GDM1 (cell line): ENCODE results near the gene PRUNE2.

Experiments
- DNase-seq: peaks from one replicate; lab custom pipeline; 2025; lab: John Stamatoyannopoulos, UW

PRUNE2 gene

DNA sequence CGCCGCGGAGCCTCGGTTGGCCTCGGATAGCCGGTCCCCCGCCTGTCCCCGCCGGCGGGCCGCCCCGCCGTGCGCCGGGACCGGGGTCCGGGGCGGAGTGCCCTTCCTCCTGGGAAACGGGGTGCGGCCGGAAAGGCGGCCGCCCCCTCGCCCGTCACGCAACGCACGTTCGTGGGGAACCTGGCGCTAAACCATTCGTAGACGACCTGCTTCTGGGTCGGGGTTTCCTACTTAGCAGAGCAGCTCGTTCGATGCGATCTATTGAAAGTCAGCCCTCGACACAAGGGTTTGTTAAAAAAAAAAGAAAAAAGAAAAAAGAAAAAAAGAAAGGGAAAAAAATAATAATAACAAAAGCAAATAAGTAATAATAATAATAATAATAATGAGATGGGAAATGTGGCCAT is 334.2 kb downstream of the PRUNE2 start:
- DNase-seq, result no peak

DNA sequence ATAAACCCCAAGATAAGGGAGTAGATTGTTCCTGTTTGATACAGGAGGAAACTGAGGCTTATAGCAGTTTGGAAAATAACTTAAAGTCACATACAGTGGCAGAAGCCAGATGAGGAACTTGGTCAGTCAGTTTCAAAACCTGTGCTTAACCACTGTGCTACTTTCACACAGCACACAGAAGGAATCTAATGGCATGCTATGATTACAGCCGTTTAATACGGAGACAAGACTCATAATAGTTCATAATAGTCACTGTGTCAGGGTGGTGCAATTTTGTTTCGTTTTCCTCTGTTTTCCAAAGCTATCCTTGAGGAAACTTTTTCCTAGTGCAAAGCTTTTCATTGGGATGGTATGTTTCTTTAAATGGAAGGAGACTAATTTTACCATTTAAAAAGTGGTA is 334.6 kb downstream of the PRUNE2 start:
- DNase-seq, result no peak

DNA sequence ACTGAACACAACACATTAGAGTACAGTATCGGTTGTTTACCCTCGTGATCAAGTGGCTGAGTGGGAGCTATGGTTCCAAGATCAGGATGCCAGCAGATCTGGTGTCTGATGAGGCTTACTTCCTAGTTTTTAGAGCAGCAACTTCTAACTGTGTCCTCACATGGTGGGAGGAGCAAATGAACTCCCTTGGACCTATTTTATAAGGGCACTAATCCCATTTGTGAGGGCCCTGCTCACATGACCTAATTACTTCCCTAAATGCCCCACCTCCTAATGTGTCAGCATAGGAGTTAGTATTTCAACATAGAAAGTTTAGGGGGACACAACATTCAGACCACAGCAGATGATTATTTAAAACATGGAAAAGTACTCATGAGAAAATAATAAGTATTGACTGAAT is 335.1 kb downstream of the PRUNE2 start:
- DNase-seq, result no peak

DNA sequence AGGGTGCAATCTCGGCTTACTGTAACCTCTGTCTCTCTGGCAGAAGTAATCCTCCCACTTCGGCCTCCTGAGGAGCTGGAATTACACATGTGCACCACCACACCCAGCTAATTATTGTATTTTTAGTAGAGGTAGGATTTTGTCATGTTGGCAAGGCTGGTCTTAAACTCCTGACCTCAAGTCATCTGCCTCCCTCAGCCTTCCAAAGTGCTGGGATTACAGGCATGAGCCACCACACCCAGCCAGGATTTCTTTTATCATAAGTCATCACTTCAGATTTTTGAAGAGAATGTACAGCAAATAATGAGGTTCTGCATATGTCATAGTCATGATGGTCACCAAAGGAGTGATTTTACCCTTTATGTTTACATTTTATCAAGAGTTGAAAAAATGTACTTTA is 338.8 kb downstream of the PRUNE2 start:
- DNase-seq, result no peak

DNA sequence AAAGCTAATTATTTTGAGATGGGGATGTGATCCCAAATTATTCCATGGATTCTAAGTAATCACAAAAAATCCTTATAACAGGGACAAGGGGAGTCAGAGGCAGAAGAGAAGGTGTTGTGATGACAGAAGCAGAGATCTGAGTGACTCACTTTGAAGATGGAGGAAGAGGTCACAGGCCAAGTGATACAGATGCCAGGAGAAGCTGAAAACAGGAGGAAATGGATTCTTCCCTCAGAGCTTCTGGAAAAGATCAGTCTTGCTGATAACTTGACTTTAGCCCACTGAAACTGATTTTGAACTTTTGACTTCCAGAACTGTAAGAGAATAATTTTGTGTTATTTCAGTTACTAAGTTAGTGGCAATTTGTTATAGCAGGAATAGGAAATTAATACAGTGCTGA is 341.6 kb downstream of the PRUNE2 start:
- no peak for DNase-seq

DNA sequence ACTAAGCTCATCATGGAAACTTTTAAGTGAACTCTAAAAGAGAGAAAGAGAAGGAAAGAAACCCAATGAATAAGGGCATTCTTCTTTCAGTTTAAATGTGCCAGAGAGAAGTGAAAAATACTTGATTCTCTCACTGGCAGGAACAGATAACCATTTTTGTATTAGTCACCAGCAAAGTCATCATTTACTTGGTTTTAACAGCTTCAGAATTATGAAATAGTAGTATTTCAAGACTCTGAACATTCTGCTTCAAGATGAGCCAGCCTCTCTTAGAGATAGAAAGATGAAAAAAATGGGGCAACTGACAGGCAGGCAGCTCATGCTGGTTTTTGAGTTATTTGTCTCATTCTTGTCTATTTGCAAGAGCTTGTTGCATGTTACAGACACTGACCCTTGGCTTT is 343.4 kb downstream of the PRUNE2 start:
- no peak for DNase-seq

DNA sequence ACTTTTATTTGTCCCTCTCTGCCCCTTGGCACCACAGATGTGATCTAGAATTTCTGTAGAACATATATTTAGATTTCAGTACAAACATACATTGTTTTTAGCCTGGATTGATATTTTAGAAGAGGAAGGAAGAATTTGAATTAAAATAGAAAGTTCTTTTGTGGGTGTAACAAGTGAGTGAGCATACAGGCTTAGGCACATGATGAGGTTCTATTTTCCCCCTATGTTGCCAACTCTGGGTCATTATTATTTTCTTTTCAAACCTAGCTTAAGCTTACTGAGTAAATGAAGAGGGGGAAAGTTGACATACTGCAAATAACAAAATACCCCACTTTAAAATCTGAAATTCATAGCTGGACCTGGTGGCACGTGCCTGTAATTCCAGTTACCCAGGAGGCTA is 344.0 kb downstream of the PRUNE2 start:
- DNase-seq, result no peak
